PC-9 (cell line): ENCODE data around the gene COL18A1.

Experiments used
- CTCF ChIP-seq: fragments of 200-600 bp; sonication (generic); conservative IDR thresholded peaks from 2 replicates; pipeline ENCODE4 v1.6.1; 2017; ENCODE audit warnings: mixed run types, antibody characterized with exemption, mild to moderate bottlenecking, moderate library complexity
- EZH2 ChIP-seq: fragments of 200-600 bp; sonication (generic); IDR thresholded peaks from 2 replicates; pipeline ENCODE4 v1.8.0; 2017; ENCODE audit warnings: antibody characterized with exemption, low read depth

GRCh38 chr21:45451771-45452182, 46.8 kb downstream of the COL18A1 start:
- TF ChIP-seq CTCF: no peak
- TF ChIP-seq EZH2: no peak
